Measurements from ENCODE around the gene GUK1.
A peak's percentile ranks its signal among the peaks of the same experiment; 100 is the strongest.

The GUK1 gene

DNA sequence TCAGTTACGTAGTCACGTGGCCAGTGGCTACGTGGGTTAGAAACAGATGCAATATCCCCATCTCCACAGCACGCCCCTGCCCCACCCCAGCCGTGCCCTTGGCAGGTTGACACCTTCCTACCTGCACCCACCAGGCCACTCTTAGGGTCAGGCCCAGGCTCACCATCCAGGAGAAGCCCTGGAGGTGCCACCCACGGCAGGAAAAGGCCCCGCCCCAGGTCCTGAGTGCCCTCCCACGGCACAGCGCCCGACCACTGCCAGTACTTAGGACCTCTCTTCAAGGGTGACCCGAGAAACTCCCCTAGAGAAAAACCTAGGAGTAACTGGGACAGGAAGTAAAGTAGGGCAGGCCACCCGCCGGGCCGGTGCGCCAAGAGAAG is 38.5 kb upstream of the GUK1 start:
- peak overlapping the region; percentile 91 for H3K27ac ChIP-seq
- TF ChIP-seq, protein P1, sequence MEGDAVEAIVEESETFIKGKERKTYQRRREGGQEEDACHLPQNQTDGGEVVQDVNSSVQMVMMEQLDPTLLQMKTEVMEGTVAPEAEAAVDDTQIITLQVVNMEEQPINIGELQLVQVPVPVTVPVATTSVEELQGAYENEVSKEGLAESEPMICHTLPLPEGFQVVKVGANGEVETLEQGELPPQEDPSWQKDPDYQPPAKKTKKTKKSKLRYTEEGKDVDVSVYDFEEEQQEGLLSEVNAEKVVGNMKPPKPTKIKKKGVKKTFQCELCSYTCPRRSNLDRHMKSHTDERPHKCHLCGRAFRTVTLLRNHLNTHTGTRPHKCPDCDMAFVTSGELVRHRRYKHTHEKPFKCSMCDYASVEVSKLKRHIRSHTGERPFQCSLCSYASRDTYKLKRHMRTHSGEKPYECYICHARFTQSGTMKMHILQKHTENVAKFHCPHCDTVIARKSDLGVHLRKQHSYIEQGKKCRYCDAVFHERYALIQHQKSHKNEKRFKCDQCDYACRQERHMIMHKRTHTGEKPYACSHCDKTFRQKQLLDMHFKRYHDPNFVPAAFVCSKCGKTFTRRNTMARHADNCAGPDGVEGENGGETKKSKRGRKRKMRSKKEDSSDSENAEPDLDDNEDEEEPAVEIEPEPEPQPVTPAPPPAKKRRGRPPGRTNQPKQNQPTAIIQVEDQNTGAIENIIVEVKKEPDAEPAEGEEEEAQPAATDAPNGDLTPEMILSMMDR (conservative IDR thresholded peaks at IDR 0.05) = no peak
- no peak for TF ChIP-seq ZFX (IDR thresholded peaks at IDR 0.05)

DNA sequence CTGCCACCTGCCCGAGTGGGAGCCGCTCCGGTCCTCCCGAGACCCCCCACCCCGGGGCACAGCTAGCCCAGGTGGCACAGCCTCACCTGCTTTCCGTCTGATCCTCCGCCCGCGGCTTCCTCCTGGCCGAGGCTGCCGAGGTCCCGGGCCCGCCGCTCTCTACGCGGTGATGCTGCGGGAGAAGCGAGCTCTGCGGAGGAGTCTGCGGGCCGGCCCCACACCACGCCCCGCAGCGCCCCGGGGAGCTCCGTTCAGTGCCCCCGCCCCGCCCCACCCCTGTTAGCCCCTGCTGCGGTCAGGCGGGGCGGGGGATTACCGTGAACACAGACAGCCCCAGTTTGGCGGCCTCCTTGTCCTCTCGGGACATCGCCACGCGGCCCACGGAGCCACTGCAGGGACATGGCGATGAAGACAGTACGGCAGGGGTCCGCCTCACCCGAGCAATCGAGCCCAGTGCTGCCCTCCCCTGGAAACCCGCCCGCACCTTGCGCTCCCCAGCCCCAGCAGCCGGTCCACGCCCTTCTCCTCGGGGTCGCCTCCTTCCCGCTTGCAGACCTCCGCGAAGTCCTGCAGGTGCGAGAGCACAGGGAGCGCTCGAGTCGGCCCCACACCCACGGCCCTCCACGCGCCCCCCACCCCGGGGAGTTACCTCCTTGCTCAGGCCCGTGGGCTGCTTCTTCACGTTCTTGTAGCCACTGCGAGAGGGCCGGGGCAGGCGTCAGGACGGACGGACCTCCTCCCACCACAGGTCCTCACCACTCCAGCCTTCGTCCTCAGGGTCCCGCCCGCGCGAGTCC is 37.9 kb upstream of the GUK1 start:
- TF ChIP-seq ZFX (IDR thresholded peaks at IDR 0.05) = no peak
- H3K27ac ChIP-seq = peak overlapping the region; percentile 91

GRCh38 chr1:228102791-228103620 is 37.1 kb upstream of the GUK1 start, which contains the start of gene C1orf35:
Gene C1orf35 (minus strand): TSS chr1:228103325. CDS start chr1:228103227, 98 bp downstream.
- TF ChIP-seq ZFX (IDR thresholded peaks at IDR 0.05) = peak; percentile 94; the same call in 1 of the 2 replicates
- TF ChIP-seq, protein P1 (conservative IDR thresholded peaks at IDR 0.05) = no peak
- H3K27ac ChIP-seq = peak within 1 kb of the TSS; percentile 91

DNA sequence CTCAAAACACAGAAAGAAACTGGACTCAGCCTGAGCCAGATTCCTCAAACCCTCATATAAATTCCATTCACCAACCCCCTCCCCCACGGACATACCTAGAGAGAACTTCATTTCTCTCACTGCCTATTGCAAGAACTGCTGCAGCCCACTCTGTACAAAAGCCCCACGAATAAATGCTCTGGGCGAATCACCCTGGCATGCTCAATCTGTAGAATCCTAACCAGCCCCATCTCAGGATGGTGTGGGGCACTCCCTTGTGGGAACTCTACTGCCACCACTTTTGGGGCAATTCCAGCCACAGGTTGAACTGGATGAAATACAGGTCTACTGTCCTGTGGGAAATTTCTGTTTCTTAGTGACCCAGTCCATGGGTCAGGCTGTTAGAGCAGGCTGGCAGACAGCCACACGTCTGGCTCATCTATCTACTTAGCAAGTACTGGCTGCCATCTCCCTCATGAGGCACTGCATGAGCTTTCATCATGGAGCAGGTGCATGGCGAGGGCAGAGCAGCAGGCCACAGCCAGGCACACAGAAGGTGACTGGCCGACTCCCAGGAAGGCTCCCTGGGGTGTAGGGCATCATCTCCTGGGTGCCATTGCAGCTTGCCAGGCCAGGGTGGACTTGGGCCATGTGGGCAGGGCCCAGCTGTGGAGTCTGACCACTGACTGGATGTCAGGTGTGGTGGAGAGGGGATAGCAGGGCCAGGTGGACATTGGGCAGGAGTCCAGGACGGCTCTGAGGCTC is 35.4 kb upstream of the GUK1 start:
- H3K27ac ChIP-seq = no peak overlapping the region
- TF ChIP-seq, protein P1 (conservative IDR thresholded peaks at IDR 0.05) = no peak
- TF ChIP-seq ZFX (IDR thresholded peaks at IDR 0.05) = no peak

DNA sequence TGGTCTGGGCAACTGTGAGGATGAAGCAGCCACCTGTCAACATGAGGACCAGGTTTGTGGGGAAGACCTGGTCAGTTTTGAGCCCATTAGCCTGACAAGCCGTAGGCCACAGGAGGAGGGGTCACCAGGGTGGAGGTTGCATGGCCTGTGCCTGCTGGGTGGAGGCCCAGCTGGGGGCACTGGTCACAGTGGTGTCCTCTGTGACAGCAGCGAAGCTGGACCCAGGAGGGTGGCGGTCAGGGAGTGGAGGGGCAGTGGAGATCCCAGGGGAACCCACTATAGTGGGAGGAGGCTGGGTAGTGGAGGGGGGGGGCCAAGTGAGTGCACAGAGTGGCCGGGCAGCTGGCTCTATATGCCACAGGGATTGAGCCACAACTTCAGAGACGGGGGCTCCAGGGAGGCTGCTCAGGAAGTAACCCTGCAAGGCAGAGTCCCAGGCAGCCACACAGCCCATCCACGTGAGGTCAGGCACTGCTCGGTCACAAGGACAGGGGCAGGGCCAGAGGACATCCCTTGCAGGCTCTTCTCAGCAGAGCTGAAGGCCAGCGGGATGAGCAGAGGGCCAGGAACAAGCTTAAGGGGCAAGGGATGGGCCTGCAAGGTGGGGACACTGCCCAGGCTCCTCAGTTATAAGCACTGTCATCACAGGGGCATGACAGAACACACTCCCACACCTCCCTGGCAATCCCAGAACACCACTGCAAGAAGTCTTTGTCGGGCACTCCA is 34.6 kb upstream of the GUK1 start:
- no peak overlapping the region for H3K27ac ChIP-seq
- TF ChIP-seq, protein P1 (conservative IDR thresholded peaks at IDR 0.05) = no peak
- TF ChIP-seq ZFX (IDR thresholded peaks at IDR 0.05) = no peak

- TF ChIP-seq, protein P1 (conservative IDR thresholded peaks at IDR 0.05) = no peak
- no peak for TF ChIP-seq ZFX (IDR thresholded peaks at IDR 0.05)
- no peak overlapping the region for H3K27ac ChIP-seq
Measured at GRCh38 chr1:228105996-228106799, 33.9 kb upstream of the GUK1 start.
